GM18907 (cell line): ENCODE data around the gene PHF2.

Experiments
- ATAC-seq: cut with Tn5 transposase; IDR thresholded peaks from one replicate; pipeline ENCODE4 v1.9.1; 2021; ENCODE audit warnings: mild to moderate bottlenecking, moderate library complexity; ENCODE audit not compliant: unreplicated experiment

Gene PHF2

GRCh38 chr9:93585695-93586094 lies 9.3 kb downstream of the PHF2 start:
- ATAC-seq: no peak

GRCh38 chr9:93586290-93587057 lies 10.1 kb downstream of the PHF2 start:
- ATAC-seq: no peak

- ATAC-seq: no peak
Measured at GRCh38 chr9:93587284-93587650, 10.9 kb downstream of the PHF2 start.

GRCh38 chr9:93587651-93588347 lies 11.4 kb downstream of the PHF2 start:
- ATAC-seq: no peak

GRCh38 chr9:93588641-93589609 lies 12.5 kb downstream of the PHF2 start:
- ATAC-seq: no peak

- no peak for ATAC-seq
Measured at GRCh38 chr9:93589688-93590087, 13.3 kb downstream of the PHF2 start.

- no peak for ATAC-seq
Measured at GRCh38 chr9:93590609-93591234, 14.3 kb downstream of the PHF2 start.

- no peak for ATAC-seq
Measured at GRCh38 chr9:93591301-93592007, 15.1 kb downstream of the PHF2 start.

- ATAC-seq: no peak
Measured at GRCh38 chr9:93592008-93592642, 15.7 kb downstream of the PHF2 start.

GRCh38 chr9:93592643-93593021 lies 16.2 kb downstream of the PHF2 start:
- ATAC-seq: no peak

- ATAC-seq: no peak
Measured at GRCh38 chr9:93593144-93593658, 16.8 kb downstream of the PHF2 start.

- ATAC-seq: no peak
Measured at GRCh38 chr9:93594041-93594756, 17.8 kb downstream of the PHF2 start.

GRCh38 chr9:93595461-93595860 lies 19.1 kb downstream of the PHF2 start:
- no peak for ATAC-seq

- no peak for ATAC-seq
Measured at GRCh38 chr9:93595861-93596365, 19.5 kb downstream of the PHF2 start.

GRCh38 chr9:93596399-93596798 lies 20.0 kb downstream of the PHF2 start:
- ATAC-seq: no peak

- ATAC-seq: no peak
Measured at GRCh38 chr9:93597142-93597706, 20.8 kb downstream of the PHF2 start.

GRCh38 chr9:93597871-93598646 lies 21.7 kb downstream of the PHF2 start:
- ATAC-seq: no peak
